HG03432 (cell line): ENCODE measurements around the gene KIF5C.
A peak's percentile ranks its signal among the peaks of the same experiment; 100 is the strongest.
"Not testable (repeated sequence)": the region's sequence is repeated elsewhere in the genome, so short reads cannot be mapped to it uniquely, and the experiment has no call there.

ENCODE experiments used
- ATAC-seq: cut with Tn5 transposase; IDR thresholded peaks from one replicate; pipeline ENCODE4 v1.9.1; 2021; ENCODE audit warnings: mild to moderate bottlenecking, moderate library complexity; ENCODE audit not compliant: unreplicated experiment

Gene KIF5C

GRCh38 chr2:148874868-148875341 lies at the start of gene KIF5C:
Gene KIF5C (plus strand): TSS chr2:148875227. CDS start chr2:148875618, 391 bp downstream.
- peak; percentile 94 for ATAC-seq

GRCh38 chr2:148826791-148827190 lies 48.2 kb upstream of the KIF5C start:
- ATAC-seq: no peak

GRCh38 chr2:148828941-148829340 lies 46.1 kb upstream of the KIF5C start:
- ATAC-seq: no peak

- no peak for ATAC-seq
These were observed 45.4 kb upstream of the KIF5C start for GRCh38 chr2:148829618-148830017.

GRCh38 chr2:148832637-148833036 lies 42.4 kb upstream of the KIF5C start:
- no peak for ATAC-seq

GRCh38 chr2:148842050-148842449 lies 33.0 kb upstream of the KIF5C start:
- ATAC-seq: no peak

- no peak for ATAC-seq
These were observed 26.9 kb upstream of the KIF5C start for GRCh38 chr2:148848146-148848545.

- ATAC-seq: no peak
These were observed 21.6 kb upstream of the KIF5C start for GRCh38 chr2:148853458-148853857.

GRCh38 chr2:148860037-148860436 lies 15.0 kb upstream of the KIF5C start:
- ATAC-seq: no peak

GRCh38 chr2:148861367-148861766 lies 13.7 kb upstream of the KIF5C start:
- ATAC-seq: no peak

GRCh38 chr2:148862478-148862877 lies 12.5 kb upstream of the KIF5C start:
- ATAC-seq: not testable (repeated sequence)

- no peak for ATAC-seq
These were observed 9.5 kb upstream of the KIF5C start for GRCh38 chr2:148865512-148865911.

- ATAC-seq: no peak
These were observed 8.9 kb upstream of the KIF5C start for GRCh38 chr2:148866091-148866490.

GRCh38 chr2:148867079-148867769 lies 7.8 kb upstream of the KIF5C start:
- no peak for ATAC-seq

GRCh38 chr2:148875387-148876051 lies 492 bp downstream of the KIF5C start:
- ATAC-seq: peak; percentile 41

- ATAC-seq: no peak
These were observed 1.2 kb downstream of the KIF5C start for GRCh38 chr2:148876202-148876594.

GRCh38 chr2:148876595-148877402 lies 1.8 kb downstream of the KIF5C start:
- ATAC-seq: peak; percentile 23

- no peak for ATAC-seq
These were observed 2.3 kb downstream of the KIF5C start for GRCh38 chr2:148877403-148877740.

- ATAC-seq: no peak
These were observed 5.6 kb downstream of the KIF5C start for GRCh38 chr2:148880636-148881035.

GRCh38 chr2:148882051-148882450 lies 7.0 kb downstream of the KIF5C start:
- ATAC-seq: no peak

GRCh38 chr2:148885209-148885608 lies 10.2 kb downstream of the KIF5C start:
- ATAC-seq: no peak

GRCh38 chr2:148885988-148886387 lies 11.0 kb downstream of the KIF5C start:
- no peak for ATAC-seq
